Lung (tissue), 12 donors: ENCODE measurements around the gene SIPA1. TPM values are rescaled to one million over a fixed set of nuclear protein-coding genes. Genes with fewer than 3 reads are reported as not detected.

Experiments
- ATAC-seq: fragments of 200-7000 bp; cut with Tn5 transposase; one replicate; pipeline ENCODE4 v1.9.1; 2020; ENCODE audit warnings: moderate number of reproducible peaks; ENCODE audit not compliant: insufficient read depth, low FRiP score
- DNase-seq, 3 donors: peaks; one replicate each; pipeline ENCODE4 v3.0.0-alpha.2; 2013 to 2017
- H3K27ac ChIP-seq, 2 donors: one replicate each; pipeline ENCODE4 v1.5.1; 2013; ENCODE audit warnings: mild to moderate bottlenecking in 2 of 2, moderate library complexity in 2 of 2, control low read depth in 1 of 2, inconsistent platforms in 1 of 2, low read depth in 1 of 2, low read length in 1 of 2
- H3K27me3 ChIP-seq, 3 donors: one replicate each; pipeline ENCODE4 v1.5.1; 2013; ENCODE audit warnings: low read length in 2 of 3; ENCODE audit not compliant: control insufficient read depth in 3 of 3, insufficient read depth in 3 of 3
- H3K36me3 ChIP-seq, 4 donors: one replicate each; pipeline ENCODE4 v1.5.1; 2013; ENCODE audit warnings: low read length in 4 of 4, mild to moderate bottlenecking in 1 of 4, moderate library complexity in 1 of 4; ENCODE audit not compliant: control insufficient read depth in 4 of 4, insufficient read depth in 4 of 4
- H3K4me1 ChIP-seq, 5 donors: one replicate each; pipeline ENCODE4 v1.5.1; 2013; ENCODE audit warnings: low read length in 5 of 5, mild to moderate bottlenecking in 2 of 5, moderate library complexity in 1 of 5; ENCODE audit not compliant: control insufficient read depth in 5 of 5, insufficient read depth in 5 of 5
- H3K4me3 ChIP-seq: one replicate; pipeline ENCODE4 v1.5.1; 2013; ENCODE audit warnings: mild to moderate bottlenecking, control low read depth, moderate library complexity
- H3K9ac ChIP-seq, 2 donors: one replicate each; pipeline ENCODE4 v1.5.1; 2013; ENCODE audit warnings: low read length in 2 of 2, control low read depth in 1 of 2; ENCODE audit not compliant: insufficient read depth in 1 of 2
- H3K9me3 ChIP-seq, 4 donors: one replicate each; pipeline ENCODE4 v1.5.1; 2013; ENCODE audit warnings: low read length in 3 of 4, mild to moderate bottlenecking in 1 of 4, moderate library complexity in 1 of 4; ENCODE audit not compliant: control insufficient read depth in 4 of 4, insufficient read depth in 3 of 4
- CTCF ChIP-seq: IDR thresholded peaks from 2 replicates; pipeline ENCODE4 v1.5.1; 2012; ENCODE audit warnings: mild to moderate bottlenecking; ENCODE audit errors: control extremely low read depth, extremely low read depth
- WGBS, 2 donors: extraction: QIAGEN DNeasy Blood & Tissue Kit; methylation state at CpG; one replicate each; pipeline ENCODE4 v1.1.7; 2013; 5-methylcytosine and 5-hydroxymethylcytosine counted together
- polyA plus RNA-seq, 2 donors: library from polyadenylated mRNA; stranded (reverse); fragments of 200-250 nt; gene quantifications; one replicate each; pipeline ENCODE4 v1.2.1, GENCODE V29; 2013
- total RNA-seq, 2 donors: library from RNA; depleted of rRNA in 1 of 2; stranded (reverse); fragments of >200 nt in 1 of 2; gene quantifications; one replicate each; pipeline ENCODE4 v1.2.1, GENCODE V29; 2014 to 2021
- donor health status: control.
- donor health status: control.
- donor health status: Bipolar disorder and iron deficiency.
- donor health status: healthy.
- donor health status: DM: yes; HTN: yes; CAD: no.

Gene SIPA1
- total and polyA plus RNA-seq, 4 donors: 39.7 to 102 (median 82.8) TPM

GRCh38 chr11:65589444-65590239 is 48.3 kb upstream of the SIPA1 start:
- 81 to 87% methylated on average over 9 of the region's 9 CpGs for WGBS, 2 donors
- H3K4me1 ChIP-seq: peaks cover 0 to 13% (median 0%) of the 10 kb centered on the region in 5 donors
- peaks cover 0 to 34% (median 9%) of the 10 kb centered on the region in 4 donors for H3K36me3 ChIP-seq
- no peak for TF ChIP-seq CTCF
- H3K9ac ChIP-seq: no peak overlapping the region
- no peak overlapping the region for H3K27ac ChIP-seq
- no peak for ATAC-seq
- H3K4me3 ChIP-seq: no peak overlapping the region
- peaks cover 0 to 2% (median 0%) of the 10 kb centered on the region in 3 donors for H3K27me3 ChIP-seq
- no peaks in the 10 kb centered on the region for H3K9me3 ChIP-seq
- no peak for DNase-seq

GRCh38 chr11:65590240-65590738 is 47.6 kb upstream of the SIPA1 start:
- peak; percentile 80 to 87 (median 83) for DNase-seq
- no peaks in the 10 kb centered on the region for H3K27me3 ChIP-seq
- ATAC-seq: no peak
- H3K36me3 ChIP-seq: peaks cover 0 to 29% (median 9%) of the 10 kb centered on the region in 4 donors
- H3K9ac ChIP-seq: no peak overlapping the region
- no peaks in the 10 kb centered on the region for H3K9me3 ChIP-seq
- WGBS, 2 donors: 66 to 75% methylated on average over 8 of the region's 8 CpGs
- no peak for TF ChIP-seq CTCF
- H3K4me3 ChIP-seq: no peak overlapping the region
- H3K27ac ChIP-seq: no peak overlapping the region
- peaks cover 0 to 11% (median 0%) of the 10 kb centered on the region in 5 donors for H3K4me1 ChIP-seq

GRCh38 chr11:65591939-65592857 is 45.7 kb upstream of the SIPA1 start:
- Histone ChIP-seq H3K9ac (no peak overlapping the region), H3K4me1 (peaks cover 0 to 11% (median 0%) of the 10 kb centered on the region in 5 donors), H3K27me3 (no peaks in the 10 kb centered on the region), H3K27ac (peak overlapping the region; percentile 48 to 55), H3K9me3 (no peaks in the 10 kb centered on the region), H3K36me3 (peaks cover 0 to 18% (median 6%) of the 10 kb centered on the region in 4 donors), H3K4me3 (no peak overlapping the region)
- peak; percentile 65 to 73 (median 70) for DNase-seq
- no peak for TF ChIP-seq CTCF
- WGBS, 2 donors: 55 to 66% methylated on average over 94 to 106 of the region's 106 CpGs
- no peak for ATAC-seq
